DOHH2 (cell line): Measurements from ENCODE around the gene ZNF408.

ENCODE experiments used
- H3F3A ChIP-seq: fragments of 200-600 bp; sonication (generic), shearing (Covaris generic); 2 replicates; pipeline ENCODE4 v1.6.0; 2016; ENCODE audit warnings: antibody characterized with exemption, mild to moderate bottlenecking; ENCODE audit not compliant: control insufficient read depth, insufficient read depth
- H3K27ac ChIP-seq: fragments of 200-600 bp; sonication (generic); 2 replicates; pipeline ENCODE4 v1.5.1; 2014; ENCODE audit warnings: low read depth, mild to moderate bottlenecking, low read length, moderate library complexity
- H3K27me3 ChIP-seq: fragments of 200-600 bp; sonication (generic); 2 replicates; pipeline ENCODE4 v1.6.1; 2014; ENCODE audit warnings: mild to moderate bottlenecking, low read length, mixed read lengths; ENCODE audit not compliant: control insufficient read depth
- H3K36me3 ChIP-seq: fragments of 200-600 bp; sonication (generic); 2 replicates; pipeline ENCODE4 v1.6.1; 2014; ENCODE audit warnings: mild to moderate bottlenecking, low read length, moderate library complexity, mixed read lengths; ENCODE audit not compliant: control insufficient read depth
- H3K4me1 ChIP-seq: fragments of 200-600 bp; sonication (generic); 2 replicates; pipeline ENCODE4 v1.6.1; 2014; ENCODE audit warnings: mild to moderate bottlenecking, low read length, mixed read lengths; ENCODE audit not compliant: control insufficient read depth
- H3K4me2 ChIP-seq: fragments of 200-600 bp; sonication (generic); 2 replicates; pipeline ENCODE4 v1.6.0; 2014; ENCODE audit warnings: mild to moderate bottlenecking, low read length, moderate library complexity
- H3K4me3 ChIP-seq: fragments of 200-600 bp; sonication (generic); 2 replicates; pipeline ENCODE4 v1.5.1; 2014; ENCODE audit warnings: mild to moderate bottlenecking, low read length, mixed read lengths
- H3K79me2 ChIP-seq: fragments of 200-600 bp; sonication (generic); 2 replicates; pipeline ENCODE4 v1.6.1; 2014; ENCODE audit warnings: mild to moderate bottlenecking, low read length, mixed read lengths; ENCODE audit not compliant: control insufficient read depth
- H3K9me2 ChIP-seq: fragments of 200-600 bp; sonication (generic); replicated peaks from 2 replicates; pipeline ENCODE4 v1.6.1; 2014; ENCODE audit warnings: mild to moderate bottlenecking, low read length, mixed read lengths; ENCODE audit not compliant: control insufficient read depth
- H3K9me3 ChIP-seq: fragments of 200-600 bp; sonication (generic); 2 replicates; pipeline ENCODE4 v1.6.1; 2014; ENCODE audit warnings: antibody characterized with exemption, low read length, mixed read lengths; ENCODE audit not compliant: control insufficient read depth, insufficient read depth
- H4K20me1 ChIP-seq: fragments of 200-600 bp; sonication (generic); 2 replicates; pipeline ENCODE4 v1.6.0; 2014; ENCODE audit warnings: low read depth, mild to moderate bottlenecking, antibody characterized with exemption, low read length, moderate library complexity; ENCODE audit not compliant: control insufficient read depth, insufficient read depth
- CTCF ChIP-seq: fragments of 200-600 bp; sonication (generic); IDR thresholded peaks from one replicate; pipeline ENCODE4 v1.5.1; 2014; ENCODE audit warnings: antibody characterized with exemption, mild to moderate bottlenecking, low read depth, low read length; ENCODE audit not compliant: poor library complexity, severe bottlenecking
- EZH2phosphoT487 ChIP-seq: fragments of 200-600 bp; sonication (generic); IDR thresholded peaks from 2 replicates; pipeline ENCODE4 v1.6.1; 2017; ENCODE audit warnings: borderline replicate concordance, mild to moderate bottlenecking, antibody characterized with exemption, low read length, moderate library complexity, mixed read lengths

The ZNF408 gene

GRCh38 chr11:46727952-46728658 lies 27.3 kb downstream of the ZNF408 start:
- no peaks in the 10 kb centered on the region for H3K79me2 ChIP-seq
- no peaks in the 10 kb centered on the region for H3K36me3 ChIP-seq
- no peaks in the 10 kb centered on the region for H4K20me1 ChIP-seq
- H3K4me1 ChIP-seq = no peaks in the 10 kb centered on the region
- no peak overlapping the region for H3K4me2 ChIP-seq
- TF ChIP-seq EZH2phosphoT487 (no peak), CTCF (no peak)
- no peaks in the 10 kb centered on the region for H3F3A ChIP-seq
- no peak overlapping the region for H3K27ac ChIP-seq
- no peaks in the 10 kb centered on the region for H3K27me3 ChIP-seq
- no peaks in the 10 kb centered on the region for H3K9me3 ChIP-seq
- H3K9me2 ChIP-seq = no peaks in the 10 kb centered on the region
- no peak overlapping the region for H3K4me3 ChIP-seq

GRCh38 chr11:46728659-46729040 lies 27.8 kb downstream of the ZNF408 start:
- H3K27me3 ChIP-seq = no peaks in the 10 kb centered on the region
- H3K9me3 ChIP-seq = no peaks in the 10 kb centered on the region
- no peak for TF ChIP-seq EZH2phosphoT487
- no peaks in the 10 kb centered on the region for H3F3A ChIP-seq
- H3K4me1 ChIP-seq = no peaks in the 10 kb centered on the region
- H4K20me1 ChIP-seq = no peaks in the 10 kb centered on the region
- no peak overlapping the region for H3K27ac ChIP-seq
- no peak overlapping the region for H3K4me3 ChIP-seq
- H3K36me3 ChIP-seq = no peaks in the 10 kb centered on the region
- no peak overlapping the region for H3K4me2 ChIP-seq
- no peaks in the 10 kb centered on the region for H3K9me2 ChIP-seq
- H3K79me2 ChIP-seq = no peaks in the 10 kb centered on the region

GRCh38 chr11:46729110-46730027 lies 28.5 kb downstream of the ZNF408 start:
- Histone ChIP-seq H3K9me2 (no peaks in the 10 kb centered on the region), H3K9me3 (no peaks in the 10 kb centered on the region), H3K4me3 (no peak overlapping the region), H3K79me2 (no peaks in the 10 kb centered on the region), H3K4me2 (no peak overlapping the region), H3K27me3 (no peaks in the 10 kb centered on the region), H3K4me1 (no peaks in the 10 kb centered on the region), H4K20me1 (no peaks in the 10 kb centered on the region), H3K36me3 (no peaks in the 10 kb centered on the region), H3K27ac (no peak overlapping the region), H3F3A (no peaks in the 10 kb centered on the region)
- no peak for TF ChIP-seq EZH2phosphoT487
- no peak for TF ChIP-seq CTCF

DNA sequence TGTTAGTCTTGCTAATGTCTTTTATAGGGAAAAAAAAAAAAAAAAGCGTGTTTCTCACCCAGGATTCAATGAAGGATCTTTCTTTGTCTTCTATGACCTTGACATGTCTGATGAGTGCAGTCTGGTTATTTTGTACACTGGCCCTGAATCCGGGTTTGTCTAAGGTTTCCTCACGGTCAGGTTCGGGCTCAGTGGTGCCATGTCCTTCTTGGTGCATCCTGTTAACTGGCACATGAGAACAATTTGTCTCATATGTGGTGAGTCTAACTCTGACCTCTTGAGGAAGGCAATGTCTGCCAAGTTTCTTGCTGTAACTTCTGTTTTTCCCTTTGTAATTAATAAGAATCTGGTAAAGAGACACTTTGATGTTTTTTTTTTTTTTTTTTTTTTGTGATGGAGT lies 30.7 kb downstream of the ZNF408 start:
- no peak for TF ChIP-seq CTCF
- TF ChIP-seq EZH2phosphoT487 = no peak
- H3K9me3 ChIP-seq = no peaks in the 10 kb centered on the region
- no peaks in the 10 kb centered on the region for H3K79me2 ChIP-seq
- H3F3A ChIP-seq = no peaks in the 10 kb centered on the region
- no peaks in the 10 kb centered on the region for H3K4me1 ChIP-seq
- H3K27ac ChIP-seq = no peak overlapping the region
- no peaks in the 10 kb centered on the region for H3K27me3 ChIP-seq
- H3K4me2 ChIP-seq = no peak overlapping the region
- no peak overlapping the region for H3K4me3 ChIP-seq
- H4K20me1 ChIP-seq = no peaks in the 10 kb centered on the region
- H3K36me3 ChIP-seq = no peaks in the 10 kb centered on the region
- no peaks in the 10 kb centered on the region for H3K9me2 ChIP-seq
